ENCODE measurements around the gene PTGES2. TPM values are rescaled to one million over a fixed set of nuclear protein-coding genes. Genes with fewer than 3 reads are reported as not detected.

Gene PTGES2
- total and polyA plus RNA-seq, 9 of the 15 experiments (the other 6 are each of a cell fraction or from before 2014, with no cell fraction given) = 2.4 to 196 (median 90.1) TPM

- peaks cover 65% of the 10 kb centered on the region for H3K36me3 ChIP-seq (ENCODE audit: control insufficient read depth, insufficient read depth, low read length)
- peaks cover 23% of the 10 kb centered on the region for H3K79me2 ChIP-seq (ENCODE audit: control insufficient read depth, insufficient read depth, low read length)
- CTCF ChIA-PET (ENCODE audit: low intra/inter-chr PET ratio) = no interaction called here
- no peak overlapping the region for H3K27ac ChIP-seq (ENCODE audit: extremely low read depth, low read depth, low read length)
- H3K9ac ChIP-seq (ENCODE audit: insufficient read depth in 1 of 2, low read depth in 2 of 2, low read length in 2 of 2) = no peak overlapping the region
- no peaks in the 10 kb centered on the region for H3K9me3 ChIP-seq (replicated peaks; ENCODE audit: control insufficient read depth, insufficient read depth, low read depth, low read length)
- H3K4me1 ChIP-seq (replicated peaks in 1 of 2; ENCODE audit: control insufficient read depth in 2 of 2, insufficient read depth in 2 of 2, low read length in 2 of 2) = peaks cover 17 to 58% of the 10 kb centered on the region in 2 experiments
- no peak overlapping the region for H2AFZ ChIP-seq (ENCODE audit: low read depth, low read length)
- no peak overlapping the region for H3K4me3 ChIP-seq
- no peak for DNase-seq (ENCODE audit: extremely low read depth in 1 of 4, low spot score in 3 of 4)
- FAIRE-seq = no peak
- no peak for TF ChIP-seq ZC3H4 (CRISPR knock-in tag; IDR thresholded peaks at IDR 0.05; ENCODE audit: borderline replicate concordance)
- TF ChIP-seq SMAD3 (CRISPR knock-in tag; conservative IDR thresholded peaks at IDR 0.05) = no peak
- TF ChIP-seq TFAM (CRISPR knock-in tag; conservative IDR thresholded peaks at IDR 0.05) = no peak
- TF ChIP-seq, protein P1, sequence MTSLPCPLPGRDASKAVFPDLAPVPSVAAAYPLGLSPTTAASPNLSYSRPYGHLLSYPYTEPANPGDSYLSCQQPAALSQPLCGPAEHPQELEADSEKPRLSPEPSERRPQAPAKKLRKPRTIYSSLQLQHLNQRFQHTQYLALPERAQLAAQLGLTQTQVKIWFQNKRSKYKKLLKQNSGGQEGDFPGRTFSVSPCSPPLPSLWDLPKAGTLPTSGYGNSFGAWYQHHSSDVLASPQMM (CRISPR knock-in tag; IDR thresholded peaks at IDR 0.05) = no peak
- no peak for TF ChIP-seq CEBPZ (IDR thresholded peaks at IDR 0.05; ENCODE audit: borderline replicate concordance, low read depth, low read length)
- TF ChIP-seq RHOXF2B (CRISPR knock-in tag; conservative IDR thresholded peaks at IDR 0.05) = no peak
- no peak for TF ChIP-seq ZBTB2 (IDR thresholded peaks at IDR 0.05)
- POLR2A ChIA-PET = interaction anchor here (0.6 to 0.7 kb wide), 2 partner anchors 39 to 174 kb away, joined by 3 to 4 read pairs; no protein-coding TSS in a partner anchor
- ATAC-seq = no peak
- no peaks in the 10 kb centered on the region for H3K27me3 ChIP-seq (ENCODE audit: control insufficient read depth in 2 of 2, insufficient read depth in 2 of 2, low read length in 2 of 2)
- no peaks in the 10 kb centered on the region for H3K9me1 ChIP-seq (ENCODE audit: control insufficient read depth, insufficient read depth, low read length)
- no TSS peak for BruUV-seq (replicated peaks)
- in situ Hi-C loops (cut with MboI) (no loop called here), intact Hi-C loops (cut with micrococcal nuclease) (loop anchor here (10.0 kb wide), 2 partner anchors 73 to 153 kb away; partner anchors contain the start of genes CIZ1, GOLGA2 and SWI5)
- H3K4me2 ChIP-seq (ENCODE audit: insufficient read depth, low read length) = no peak overlapping the region
- H4K20me1 ChIP-seq (replicated peaks; ENCODE audit: control insufficient read depth, insufficient read depth, low read length) = peaks cover 8% of the 10 kb centered on the region; the same call in 1 of the 2 replicates
- WGBS (ENCODE audit: insufficient coverage, low coverage, missing lambda C conversion rate) = 97% methylated on average over 5 of the region's 5 CpGs
Observed at GRCh38 chr9:128121466-128121810, 6.1 kb downstream of the PTGES2 start.
